IPS-15b (cell line): ENCODE data around the gene ADAMTS4.

ENCODE experiments used
- H3K27me3 ChIP-seq: one replicate; pipeline ENCODE4 v1.6.1; 2013; ENCODE audit warnings: low read length; ENCODE audit not compliant: control insufficient read depth, insufficient read depth
- H3K36me3 ChIP-seq: one replicate; pipeline ENCODE4 v1.6.1; 2013; ENCODE audit warnings: low read length; ENCODE audit not compliant: control insufficient read depth, insufficient read depth
- H3K4me1 ChIP-seq: one replicate; pipeline ENCODE4 v1.6.1; 2013; ENCODE audit warnings: mild to moderate bottlenecking, low read length; ENCODE audit not compliant: control insufficient read depth, insufficient read depth
- H3K4me3 ChIP-seq: one replicate; pipeline ENCODE4 v1.5.1; 2013; ENCODE audit warnings: low read depth, low read length
- H3K9ac ChIP-seq: one replicate; pipeline ENCODE4 v1.6.1; 2013; ENCODE audit warnings: low read depth, mild to moderate bottlenecking, low read length
- H3K9me3 ChIP-seq: one replicate; pipeline ENCODE4 v1.6.1; 2013; ENCODE audit warnings: mild to moderate bottlenecking, low read length; ENCODE audit not compliant: control insufficient read depth, insufficient read depth

The ADAMTS4 gene, protein sequence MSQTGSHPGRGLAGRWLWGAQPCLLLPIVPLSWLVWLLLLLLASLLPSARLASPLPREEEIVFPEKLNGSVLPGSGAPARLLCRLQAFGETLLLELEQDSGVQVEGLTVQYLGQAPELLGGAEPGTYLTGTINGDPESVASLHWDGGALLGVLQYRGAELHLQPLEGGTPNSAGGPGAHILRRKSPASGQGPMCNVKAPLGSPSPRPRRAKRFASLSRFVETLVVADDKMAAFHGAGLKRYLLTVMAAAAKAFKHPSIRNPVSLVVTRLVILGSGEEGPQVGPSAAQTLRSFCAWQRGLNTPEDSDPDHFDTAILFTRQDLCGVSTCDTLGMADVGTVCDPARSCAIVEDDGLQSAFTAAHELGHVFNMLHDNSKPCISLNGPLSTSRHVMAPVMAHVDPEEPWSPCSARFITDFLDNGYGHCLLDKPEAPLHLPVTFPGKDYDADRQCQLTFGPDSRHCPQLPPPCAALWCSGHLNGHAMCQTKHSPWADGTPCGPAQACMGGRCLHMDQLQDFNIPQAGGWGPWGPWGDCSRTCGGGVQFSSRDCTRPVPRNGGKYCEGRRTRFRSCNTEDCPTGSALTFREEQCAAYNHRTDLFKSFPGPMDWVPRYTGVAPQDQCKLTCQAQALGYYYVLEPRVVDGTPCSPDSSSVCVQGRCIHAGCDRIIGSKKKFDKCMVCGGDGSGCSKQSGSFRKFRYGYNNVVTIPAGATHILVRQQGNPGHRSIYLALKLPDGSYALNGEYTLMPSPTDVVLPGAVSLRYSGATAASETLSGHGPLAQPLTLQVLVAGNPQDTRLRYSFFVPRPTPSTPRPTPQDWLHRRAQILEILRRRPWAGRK

DNA sequence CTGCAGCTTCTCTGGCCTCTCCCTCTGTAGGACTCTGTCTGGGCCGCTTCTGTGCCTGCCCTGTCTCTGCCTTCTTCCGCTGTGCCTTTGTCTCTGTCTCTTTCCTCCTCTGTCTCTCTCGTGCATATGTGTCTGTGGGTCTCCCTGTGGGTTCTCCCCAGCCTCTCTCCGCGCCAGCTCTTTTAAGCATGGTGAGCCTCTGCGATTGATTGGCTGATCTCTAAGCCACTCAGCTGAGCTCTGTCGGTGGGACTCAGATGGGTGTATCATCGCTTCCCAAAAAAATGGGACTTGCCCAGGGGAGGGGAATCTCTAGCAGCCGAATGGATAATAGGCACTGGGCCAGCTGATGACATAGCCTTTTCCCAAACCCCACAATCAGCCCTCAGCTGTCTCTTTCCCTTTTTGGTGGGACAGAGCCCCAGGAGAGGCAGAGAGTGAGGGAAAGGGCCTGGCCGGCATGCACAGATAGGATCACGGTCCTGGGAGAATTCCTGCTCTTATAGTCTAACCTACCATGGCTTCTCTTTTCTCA is at the start of gene ADAMTS4:
TSS of gene ADAMTS4 (minus strand) at position 158 of the 535 bp plus-strand sequence. CDS start 427 bp downstream, outside the sequence.
- Histone ChIP-seq H3K4me1 (peaks cover 46% of the 10 kb centered on the region), H3K9ac (peak within 1 kb of the TSS; percentile 88), H3K4me3 (peak within 1 kb of the TSS; percentile 50)

DNA sequence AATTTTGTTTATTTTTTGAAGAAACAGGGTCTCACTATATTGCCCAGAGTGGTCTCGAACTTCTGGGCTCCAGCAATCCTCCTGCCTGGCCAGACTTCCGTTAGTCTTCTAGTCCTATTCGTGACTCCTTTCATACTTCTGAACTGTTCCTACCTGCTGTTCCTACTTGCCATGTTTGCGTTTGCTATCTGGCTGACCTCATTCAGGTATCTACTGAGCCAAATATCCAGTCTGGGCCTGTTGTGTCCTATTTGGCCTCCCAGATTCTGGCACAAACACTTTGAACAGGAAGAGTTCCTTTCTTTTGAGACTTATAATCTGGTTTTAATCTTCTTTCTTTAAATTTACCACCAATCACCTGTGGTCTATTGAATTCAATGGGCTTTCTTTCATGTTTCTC is 46.0 kb upstream of the ADAMTS4 start:
- Histone ChIP-seq H3K27me3 (no peaks in the 10 kb centered on the region), H3K36me3 (no peaks in the 10 kb centered on the region), H3K9me3 (no peaks in the 10 kb centered on the region), H3K4me1 (no peaks in the 10 kb centered on the region), H3K9ac (no peak overlapping the region), H3K4me3 (no peak overlapping the region)

More for the DNA sequence above, at the start of gene ADAMTS4:
- H3K36me3 ChIP-seq = peaks cover 19% of the 10 kb centered on the region
- H3K9me3 ChIP-seq = no peaks in the 10 kb centered on the region
- no peaks in the 10 kb centered on the region for H3K27me3 ChIP-seq

DNA sequence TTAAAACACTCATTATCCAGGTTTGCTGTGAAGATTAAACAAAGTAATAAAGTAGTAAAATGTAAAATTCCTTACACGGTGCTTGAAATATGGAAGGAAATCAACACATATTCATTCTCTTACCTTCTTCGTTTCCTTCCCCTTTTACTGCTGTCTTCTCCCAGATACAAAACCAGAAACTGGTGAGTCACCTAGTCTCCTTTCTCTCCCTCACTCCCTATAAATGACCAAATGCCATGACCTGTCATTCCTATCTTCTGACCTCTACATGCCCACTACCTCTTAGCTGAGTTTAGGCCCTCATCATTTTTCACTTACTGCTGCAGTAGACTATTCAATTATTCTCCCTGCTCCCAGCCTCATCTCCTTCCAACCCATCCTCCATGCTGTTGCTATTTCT is 43.5 kb upstream of the ADAMTS4 start:
- Histone ChIP-seq H3K9ac (no peak overlapping the region), H3K36me3 (no peaks in the 10 kb centered on the region), H3K4me3 (no peak overlapping the region), H3K4me1 (no peaks in the 10 kb centered on the region), H3K9me3 (no peaks in the 10 kb centered on the region), H3K27me3 (no peaks in the 10 kb centered on the region)

DNA sequence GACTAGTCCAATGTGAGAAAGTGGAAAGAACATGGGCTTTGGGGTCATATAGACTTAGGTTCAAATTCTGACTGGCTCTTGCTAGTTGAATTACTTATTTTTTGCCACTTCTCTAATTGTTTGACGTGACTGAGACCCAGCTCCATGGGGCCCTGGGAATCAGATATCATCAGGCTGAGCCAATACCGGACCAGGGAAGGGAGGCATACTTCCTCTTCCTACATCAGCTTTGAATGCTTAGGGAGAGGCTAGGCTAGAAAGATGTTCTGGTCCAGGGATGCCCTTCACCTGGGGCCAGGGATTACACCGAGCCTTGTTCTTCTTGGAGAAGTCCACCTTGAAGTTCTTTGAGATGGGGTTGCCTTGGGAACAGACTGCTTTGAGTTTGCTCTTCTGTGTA is 42.8 kb upstream of the ADAMTS4 start:
- Histone ChIP-seq H3K27me3 (no peaks in the 10 kb centered on the region), H3K4me3 (no peak overlapping the region), H3K4me1 (no peaks in the 10 kb centered on the region), H3K36me3 (no peaks in the 10 kb centered on the region), H3K9me3 (no peaks in the 10 kb centered on the region), H3K9ac (no peak overlapping the region)

DNA sequence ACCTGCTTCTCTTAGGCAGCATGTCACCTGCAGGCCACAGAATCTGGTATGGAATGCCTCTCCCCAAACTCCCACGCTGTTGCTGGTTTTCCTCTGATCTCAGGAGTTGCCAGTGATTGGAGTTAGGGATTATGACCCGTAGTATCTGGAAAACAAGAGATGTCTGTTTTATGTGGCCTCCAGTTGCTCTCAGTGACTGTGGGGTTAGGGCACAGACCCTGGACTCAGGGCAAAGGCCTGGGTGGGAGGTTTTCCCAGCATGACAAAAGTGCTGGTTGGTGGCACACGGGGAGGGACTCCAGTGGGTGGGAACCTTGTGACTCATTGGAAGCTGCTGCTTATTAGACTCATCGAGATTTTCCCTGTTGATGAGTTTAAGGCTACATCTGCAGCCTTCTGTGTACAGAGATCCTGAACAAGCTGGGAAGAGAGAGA is 39.2 kb upstream of the ADAMTS4 start, which contains the start of gene NR1I3:
TSS of gene NR1I3 (minus strand) at position 165 of the 435 bp plus-strand sequence. CDS start 1,638 bp downstream, outside the sequence.
- Histone ChIP-seq H3K9ac (no peak within 1 kb of the TSS), H3K4me3 (no peak within 1 kb of the TSS), H3K36me3 (no peaks in the 10 kb centered on the region), H3K4me1 (no peaks in the 10 kb centered on the region), H3K27me3 (no peaks in the 10 kb centered on the region), H3K9me3 (no peaks in the 10 kb centered on the region)

DNA sequence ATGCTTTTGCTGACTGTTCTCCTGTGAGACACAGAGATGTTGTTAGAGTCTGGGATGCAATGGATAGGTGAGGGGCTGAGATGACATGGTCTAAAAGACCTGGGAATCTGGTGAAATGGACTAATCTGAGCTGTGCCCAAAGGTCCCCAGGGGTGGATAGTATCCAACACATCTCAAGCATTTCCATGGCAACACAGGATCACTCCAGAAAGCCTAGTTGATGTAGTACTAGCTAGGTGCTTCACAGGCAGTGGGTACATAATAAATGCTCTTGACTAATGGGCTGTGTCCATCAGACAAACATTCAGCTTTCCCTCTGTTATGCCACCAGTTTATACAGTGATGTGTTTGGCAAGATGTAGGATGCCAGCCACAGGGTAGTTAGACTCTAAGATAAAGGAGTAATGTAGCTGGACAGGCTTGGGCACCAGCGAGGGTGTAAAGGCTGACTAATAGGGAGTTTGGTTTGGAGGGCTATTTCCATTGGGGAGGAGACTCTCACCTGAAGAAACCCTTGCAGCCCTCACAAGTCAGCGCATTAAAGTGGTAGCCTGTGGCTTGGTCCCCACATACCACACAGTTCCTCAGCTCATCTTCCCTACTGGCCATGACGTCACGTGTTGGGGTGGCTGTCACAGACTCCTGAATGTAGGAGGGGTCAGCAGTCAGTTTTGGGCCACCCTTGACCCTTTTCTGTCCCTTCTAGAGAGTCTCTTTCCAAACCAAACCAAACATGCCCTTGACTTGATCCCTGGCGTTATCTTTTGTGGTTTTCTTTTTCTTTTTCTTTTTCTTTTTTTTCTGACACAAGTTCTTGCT is 37.3 kb upstream of the ADAMTS4 start:
- H3K27me3 ChIP-seq = no peaks in the 10 kb centered on the region
- no peaks in the 10 kb centered on the region for H3K4me1 ChIP-seq
- H3K36me3 ChIP-seq = no peaks in the 10 kb centered on the region
- no peak overlapping the region for H3K4me3 ChIP-seq
- no peaks in the 10 kb centered on the region for H3K9me3 ChIP-seq
- H3K9ac ChIP-seq = no peak overlapping the region

DNA sequence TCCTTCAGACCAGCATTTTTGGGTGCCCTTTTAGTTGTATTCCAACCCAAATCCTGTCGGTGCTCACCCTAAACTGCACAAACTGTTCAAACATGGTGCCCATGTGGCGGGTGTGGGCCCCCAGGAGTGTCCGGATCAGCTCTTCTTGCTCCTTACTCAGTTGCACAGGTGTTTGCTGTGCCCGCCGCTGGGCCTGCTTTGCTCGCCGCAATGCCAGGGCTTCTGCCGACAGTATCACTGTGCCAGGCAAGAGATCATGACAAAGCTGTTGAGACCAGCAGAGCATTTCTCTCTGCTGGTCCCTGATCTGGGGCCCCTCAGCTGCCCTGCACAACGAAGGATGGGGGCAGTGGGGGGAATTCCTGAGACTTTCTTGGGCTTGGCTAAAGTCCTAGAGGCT is 34.2 kb upstream of the ADAMTS4 start:
- peaks cover 26% of the 10 kb centered on the region for H3K36me3 ChIP-seq
- H3K9me3 ChIP-seq = no peaks in the 10 kb centered on the region
- H3K4me1 ChIP-seq = no peaks in the 10 kb centered on the region
- H3K4me3 ChIP-seq = no peak overlapping the region
- no peak overlapping the region for H3K9ac ChIP-seq
- no peaks in the 10 kb centered on the region for H3K27me3 ChIP-seq

DNA sequence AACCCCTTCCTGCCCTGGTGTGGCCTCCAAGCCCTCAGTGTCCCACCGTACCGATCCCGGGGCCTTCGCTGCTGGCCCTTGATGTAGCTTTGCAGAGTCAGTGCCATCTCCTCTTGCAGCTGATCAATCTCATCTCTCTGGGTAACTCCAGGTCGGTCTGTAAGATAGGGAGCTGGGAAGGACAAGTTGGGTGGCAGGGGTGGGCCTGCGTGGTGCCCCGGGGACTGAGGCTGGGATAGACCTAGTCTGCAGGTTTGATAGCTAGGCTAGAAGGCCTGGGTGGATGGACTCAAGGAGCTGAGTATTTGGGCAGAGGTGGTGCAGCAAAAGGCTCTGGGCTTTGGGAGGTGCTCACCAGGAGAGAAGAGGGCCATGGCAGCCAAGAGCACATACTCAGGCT is 31.9 kb upstream of the ADAMTS4 start:
- no peak overlapping the region for H3K4me3 ChIP-seq
- peaks cover 7% of the 10 kb centered on the region for H3K4me1 ChIP-seq
- peaks cover 26% of the 10 kb centered on the region for H3K36me3 ChIP-seq
- H3K9ac ChIP-seq = no peak overlapping the region
- H3K9me3 ChIP-seq = no peaks in the 10 kb centered on the region
- H3K27me3 ChIP-seq = no peaks in the 10 kb centered on the region

DNA sequence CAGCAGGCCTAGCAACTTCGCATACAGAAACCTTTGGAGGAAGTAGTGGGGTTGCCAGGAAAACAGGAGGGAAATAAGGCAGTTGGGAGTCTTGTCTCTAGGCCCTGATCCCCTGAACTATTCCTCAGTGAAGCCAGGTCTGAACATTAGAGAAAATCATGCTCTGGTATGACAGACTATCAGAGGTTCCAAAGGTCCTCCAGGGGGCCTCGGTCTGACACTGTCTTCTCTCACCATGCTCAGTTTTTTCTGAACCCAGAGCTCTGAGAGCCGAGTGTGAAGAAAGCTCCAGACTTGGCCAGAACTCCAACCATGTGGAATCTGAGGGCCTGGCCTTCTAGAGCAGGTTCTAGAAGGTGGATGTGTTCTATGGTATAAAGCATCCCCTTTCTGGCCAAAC is 31.0 kb upstream of the ADAMTS4 start:
- no peaks in the 10 kb centered on the region for H3K9me3 ChIP-seq
- H3K9ac ChIP-seq = no peak overlapping the region
- no peaks in the 10 kb centered on the region for H3K27me3 ChIP-seq
- H3K4me3 ChIP-seq = no peak overlapping the region
- peaks cover 26% of the 10 kb centered on the region for H3K36me3 ChIP-seq
- peaks cover 7% of the 10 kb centered on the region for H3K4me1 ChIP-seq

DNA sequence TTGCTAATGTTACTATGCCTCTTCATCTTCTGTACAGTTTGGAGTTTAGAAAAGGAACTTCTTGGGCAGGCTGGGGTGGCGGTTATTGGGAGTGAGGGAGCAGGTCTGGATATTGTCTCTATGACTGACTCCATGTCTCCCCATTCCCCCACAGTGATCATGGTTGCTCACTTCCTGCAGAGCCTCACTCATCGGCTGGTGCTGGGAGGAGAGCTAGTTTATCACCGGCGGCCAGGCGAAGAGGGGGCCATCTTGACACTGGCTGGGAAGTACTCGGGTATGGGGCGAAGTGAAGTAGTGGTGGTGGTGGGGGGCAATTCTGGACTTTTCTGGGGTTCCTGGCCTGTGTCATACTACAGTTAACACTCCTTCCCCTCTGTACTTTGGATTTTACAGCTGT is 29.2 kb upstream of the ADAMTS4 start:
- no peaks in the 10 kb centered on the region for H3K9me3 ChIP-seq
- H3K9ac ChIP-seq = no peak overlapping the region
- peaks cover 9% of the 10 kb centered on the region for H3K4me1 ChIP-seq
- H3K4me3 ChIP-seq = no peak overlapping the region
- no peaks in the 10 kb centered on the region for H3K27me3 ChIP-seq
- peaks cover 26% of the 10 kb centered on the region for H3K36me3 ChIP-seq
